Measurements from ENCODE around the gene CNTNAP2.

CNTNAP2 gene

GRCh38 chr7:146433501-146433900 lies 316.9 kb downstream of the CNTNAP2 start:
- DNase-seq = no peak

GRCh38 chr7:146443102-146443501 lies 326.5 kb downstream of the CNTNAP2 start:
- DNase-seq = no peak

DNA sequence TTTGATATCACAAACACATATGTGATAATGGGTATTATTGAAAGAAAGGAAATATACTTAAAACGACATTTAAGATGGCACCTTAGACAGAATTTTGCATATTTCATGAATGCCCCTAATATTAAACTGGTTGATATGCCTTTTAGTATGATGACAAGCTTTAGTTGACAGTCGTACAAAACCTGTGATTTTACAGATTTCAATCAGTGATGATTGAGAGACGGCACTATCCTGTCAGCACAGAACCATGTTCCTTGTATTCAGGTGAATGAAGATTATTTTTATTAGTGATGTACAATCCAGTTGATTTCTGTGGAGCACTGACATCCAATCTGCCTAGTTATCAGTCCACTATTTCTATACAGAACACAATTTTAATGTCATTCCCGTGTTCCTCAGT lies 333.0 kb downstream of the CNTNAP2 start:
- DNase-seq = no peak

DNA sequence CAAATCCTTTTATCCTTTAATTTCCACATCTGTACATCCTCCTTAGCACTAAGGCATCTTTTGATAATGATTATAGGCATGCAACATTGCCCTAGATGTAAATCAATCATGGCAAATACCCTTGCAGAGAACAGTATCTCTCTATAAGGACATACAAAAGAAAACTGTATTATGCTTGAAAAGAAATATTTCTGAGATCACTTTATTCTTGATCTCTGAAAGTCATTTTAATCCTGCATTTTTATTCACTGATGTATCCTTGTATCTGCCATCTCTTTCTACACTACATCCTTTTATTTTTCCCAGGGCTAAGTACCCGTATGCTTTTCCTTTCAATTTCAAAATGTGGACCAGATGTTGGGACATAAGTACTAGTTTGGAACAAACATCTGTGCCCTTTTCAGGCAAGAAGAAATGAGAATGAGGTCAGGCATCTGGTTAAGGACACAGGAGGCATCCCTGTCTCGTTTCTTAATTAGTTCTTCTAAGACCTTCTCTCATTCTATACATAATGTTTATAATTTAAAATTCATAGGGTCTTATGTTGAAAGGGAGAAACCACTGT lies 338.6 kb downstream of the CNTNAP2 start:
- DNase-seq = no peak

DNA sequence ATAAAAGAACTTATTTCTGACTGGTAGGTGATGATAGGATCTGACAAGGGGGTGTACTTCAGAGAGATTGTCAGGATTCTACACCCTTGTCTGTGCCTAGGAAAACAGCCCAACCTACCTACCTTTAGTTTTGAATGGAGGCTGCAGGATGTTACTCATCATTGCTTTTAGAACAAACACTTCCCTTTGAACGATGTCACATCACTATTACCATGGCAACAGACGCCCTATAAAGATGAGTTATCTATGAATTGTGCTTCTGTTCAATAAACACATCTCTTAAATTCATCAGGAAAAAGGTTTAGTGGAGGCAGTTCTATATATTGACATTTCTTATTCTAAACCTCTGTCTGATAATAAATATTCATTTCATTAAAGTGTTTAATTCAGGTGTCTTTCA lies 362.4 kb downstream of the CNTNAP2 start:
- DNase-seq = no peak

DNA sequence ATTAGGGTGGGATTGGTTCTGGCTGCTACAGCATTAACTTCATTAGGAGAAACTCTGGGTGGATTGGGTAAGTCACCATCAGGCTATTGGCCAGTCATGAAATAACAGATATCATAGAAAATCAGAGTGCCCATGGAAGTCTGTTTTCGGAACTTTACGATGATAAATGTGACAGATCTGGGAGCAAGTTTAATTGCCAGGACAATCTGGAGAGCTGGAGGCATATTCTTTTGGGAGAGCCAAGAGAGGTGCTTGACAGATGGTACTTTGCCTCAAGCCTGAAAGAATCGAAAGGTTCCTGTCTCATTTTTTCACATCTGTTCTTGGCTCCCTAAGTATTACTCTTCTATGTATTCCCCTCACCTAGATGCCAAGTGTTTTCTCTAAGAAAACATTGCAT lies 369.9 kb downstream of the CNTNAP2 start:
- DNase-seq = no peak

DNA sequence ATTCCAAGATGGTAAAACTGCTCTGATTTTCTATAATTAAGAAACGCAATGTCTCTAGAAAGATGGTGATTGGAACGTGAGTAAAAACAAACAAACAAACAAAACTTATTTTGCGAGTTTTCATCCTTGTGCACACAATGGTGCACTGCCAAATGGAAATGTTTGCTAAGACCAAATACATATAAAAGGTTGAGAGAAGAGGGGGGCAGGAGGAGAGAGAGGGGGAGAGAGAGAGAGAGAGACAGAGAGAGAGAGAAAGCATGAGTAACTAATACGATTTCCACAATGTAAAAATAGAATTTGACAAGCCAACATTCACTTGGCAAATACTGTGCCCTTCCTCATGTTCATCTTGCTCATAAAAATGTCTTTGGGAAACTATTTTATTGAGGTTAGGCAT lies 375.4 kb downstream of the CNTNAP2 start:
- DNase-seq = no peak

- DNase-seq = no peak
Measured at GRCh38 chr7:146494952-146495596, 378.5 kb downstream of the CNTNAP2 start.

DNA sequence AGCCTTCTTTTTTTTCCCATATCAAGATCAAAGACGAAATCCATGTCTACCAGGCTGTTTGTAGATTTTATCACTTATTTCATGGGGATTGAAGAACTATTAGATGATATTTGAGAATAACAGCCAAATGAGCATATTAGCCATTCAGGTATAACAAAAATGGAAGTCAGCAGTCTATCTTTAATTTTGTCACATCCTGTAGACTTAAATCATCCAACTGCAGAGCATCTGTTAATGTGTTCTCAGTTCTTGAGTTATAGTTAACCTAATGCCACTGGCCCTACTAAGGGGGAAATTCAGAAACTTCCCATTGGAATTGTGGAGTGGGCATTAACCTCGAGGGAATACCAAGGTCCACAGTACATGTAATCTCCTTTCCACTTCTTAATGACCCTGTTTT lies 380.1 kb downstream of the CNTNAP2 start:
- DNase-seq = no peak

DNA sequence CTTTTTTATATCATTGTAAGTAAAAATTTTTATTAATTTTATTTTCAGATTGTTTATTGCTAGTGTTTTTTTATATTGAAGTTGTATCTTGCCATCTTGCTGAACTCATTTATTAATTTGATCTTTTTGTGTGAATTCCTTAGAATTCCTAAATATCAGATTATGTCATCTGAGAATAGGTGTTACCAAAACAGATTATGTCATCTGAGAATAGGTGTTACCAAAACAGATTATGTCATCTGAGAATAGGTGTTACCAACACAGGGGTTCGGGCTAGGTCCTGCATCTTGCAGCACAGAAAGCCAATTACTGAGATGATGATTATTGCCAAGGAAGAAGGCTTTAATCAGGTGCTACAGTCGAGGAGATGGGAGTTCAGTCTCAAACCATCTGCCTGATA lies 383.4 kb downstream of the CNTNAP2 start:
- DNase-seq = no peak

GRCh38 chr7:146503844-146504243 lies 387.2 kb downstream of the CNTNAP2 start:
- no peak for DNase-seq

DNA sequence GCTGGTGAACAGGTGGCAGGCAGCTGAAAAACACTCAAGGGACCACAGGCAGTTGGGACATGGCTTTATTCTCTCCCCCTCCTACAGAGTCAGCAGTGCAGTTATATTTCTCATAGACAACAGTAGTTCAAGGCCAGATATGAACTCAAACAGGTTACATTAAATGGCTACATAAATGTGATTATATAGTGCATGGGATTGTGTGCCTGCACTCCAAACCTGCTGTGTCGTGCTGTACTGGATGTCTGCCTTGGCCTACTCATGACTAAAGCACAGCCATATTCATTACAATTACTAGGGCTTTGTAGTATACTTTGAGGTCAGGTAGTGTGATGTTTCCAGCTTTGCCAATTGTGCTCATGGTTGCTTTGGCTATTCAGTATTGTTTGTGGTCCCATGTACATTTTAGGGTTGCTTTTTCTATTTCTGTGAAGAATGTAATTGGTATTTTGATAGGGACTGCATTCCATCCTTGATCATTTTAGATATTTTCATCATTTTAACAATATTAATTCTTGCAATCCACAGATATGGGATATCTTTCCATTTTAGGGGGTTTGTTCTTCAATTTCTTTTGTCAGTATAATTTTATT lies 393.6 kb downstream of the CNTNAP2 start:
- no peak for DNase-seq

GRCh38 chr7:146514304-146514703 lies 397.7 kb downstream of the CNTNAP2 start:
- no peak for DNase-seq

- no peak for DNase-seq
Measured at GRCh38 chr7:146528581-146528980, 412.0 kb downstream of the CNTNAP2 start.

GRCh38 chr7:146539836-146540235 lies 423.2 kb downstream of the CNTNAP2 start:
- DNase-seq = no peak

DNA sequence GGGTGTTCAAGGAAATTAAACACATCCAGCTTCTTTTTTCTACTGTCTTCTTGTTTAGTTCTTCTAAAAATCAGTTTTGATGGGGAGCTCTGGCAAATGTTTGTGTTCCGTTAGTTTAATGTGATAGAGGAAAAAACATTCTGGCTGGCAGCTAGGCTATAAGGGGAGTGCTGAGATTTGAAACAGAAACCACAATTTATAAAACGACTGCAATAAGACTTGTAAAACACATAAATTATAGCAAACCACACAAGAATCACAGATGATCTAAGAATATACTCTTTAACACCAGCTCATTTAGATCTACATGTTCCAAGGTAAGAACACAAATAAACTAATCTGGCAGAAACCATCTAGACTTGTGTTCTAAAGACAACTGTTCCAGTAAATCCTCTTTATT lies 425.5 kb downstream of the CNTNAP2 start:
- DNase-seq = no peak

GRCh38 chr7:146544748-146545147 lies 428.1 kb downstream of the CNTNAP2 start:
- no peak for DNase-seq

- no peak for DNase-seq
Measured at GRCh38 chr7:146548816-146549215, 432.2 kb downstream of the CNTNAP2 start.

- DNase-seq = no peak
Measured at GRCh38 chr7:146554556-146554955, 438.0 kb downstream of the CNTNAP2 start.

DNA sequence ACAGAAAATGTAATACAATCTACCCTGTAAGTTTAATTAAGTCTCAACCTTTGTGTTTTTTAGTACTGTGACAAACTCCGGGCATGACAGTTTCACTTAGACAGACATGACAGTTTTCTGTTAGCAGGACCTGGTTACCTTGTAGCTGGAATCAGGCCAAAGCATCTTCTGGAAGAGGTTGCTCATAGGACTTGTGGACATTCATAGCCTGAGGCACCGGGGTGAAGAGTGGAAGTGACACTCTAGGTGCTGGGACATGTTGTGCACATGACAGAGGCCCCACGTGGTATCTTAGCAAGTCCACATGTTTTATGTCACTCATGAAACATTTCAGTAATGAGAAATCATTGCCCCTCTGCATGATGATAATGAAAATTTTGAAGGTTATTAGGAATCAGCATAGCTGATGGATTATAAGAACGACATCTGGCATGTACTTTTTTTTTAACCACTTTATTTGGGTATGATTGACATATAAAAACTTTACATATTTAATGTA lies 441.4 kb downstream of the CNTNAP2 start:
- no peak for DNase-seq

DNA sequence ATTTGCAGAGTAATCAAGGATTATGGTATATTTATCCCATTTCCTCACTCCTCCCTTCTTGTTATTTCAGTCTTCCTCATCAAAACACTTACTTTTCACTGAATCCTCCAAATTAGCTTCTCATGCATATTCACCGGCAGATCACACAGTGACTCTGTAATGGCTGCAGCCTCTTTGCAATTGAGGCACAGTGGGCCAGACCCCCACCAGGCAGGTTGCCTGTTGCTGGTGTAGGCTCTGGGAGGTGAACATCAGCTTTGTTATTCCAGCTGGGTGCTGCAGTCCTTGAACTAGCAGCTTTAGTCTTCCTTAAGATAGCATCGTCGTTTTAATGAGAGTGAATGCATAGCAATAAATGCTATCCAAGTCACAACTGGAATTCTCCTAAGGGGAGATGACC lies 449.3 kb downstream of the CNTNAP2 start:
- no peak for DNase-seq

GRCh38 chr7:146575903-146576302 lies 459.3 kb downstream of the CNTNAP2 start:
- DNase-seq = no peak

- no peak for DNase-seq
Measured at GRCh38 chr7:146591976-146592375, 475.4 kb downstream of the CNTNAP2 start.

DNA sequence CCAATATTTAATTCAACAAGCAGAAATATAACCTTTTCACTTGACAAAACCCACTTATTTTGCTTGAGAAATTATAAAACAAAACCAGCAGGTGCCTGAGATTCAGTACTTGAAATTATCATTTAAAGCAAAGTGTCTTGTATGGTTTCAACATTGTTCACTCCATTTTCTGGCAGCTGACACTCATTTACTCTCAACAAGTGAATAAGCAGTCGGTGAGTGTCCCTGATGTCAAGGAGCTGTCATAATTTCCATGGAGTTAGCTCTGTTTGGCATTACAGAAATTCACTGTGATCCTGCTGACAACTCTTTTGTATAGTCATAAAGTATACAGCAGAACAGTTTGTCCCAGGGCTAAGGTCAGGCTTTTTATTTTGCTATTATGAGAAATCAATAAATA lies 490.0 kb downstream of the CNTNAP2 start:
- DNase-seq = no peak

GRCh38 chr7:146619641-146620040 lies 503.0 kb downstream of the CNTNAP2 start:
- no peak for DNase-seq
